ENCODE results near the gene ABRACL. TPM values are rescaled to one million over a fixed set of nuclear protein-coding genes. Genes with fewer than 3 reads are reported as not detected.
"Not testable (repeated sequence)": the region's sequence is repeated elsewhere in the genome, so short reads cannot be mapped to it uniquely, and the experiment has no call there.

Gene ABRACL
- total RNA-seq, 1 donor from 2014 or later = 66.0 TPM

GRCh38 chr6:139047677-139048076, 19.1 kb downstream of the ABRACL start:
- peak; percentile 62 for FAIRE-seq
- no peaks in the 10 kb centered on the region for H3K27me3 ChIP-seq (ENCODE audit: insufficient read depth, low read length)
- no peak overlapping the region for H3K4me3 Mint-ChIP-seq (ENCODE audit: unreplicated experiment)

GRCh38 chr6:139048912-139049311, 20.4 kb downstream of the ABRACL start:
- H3K36me3 Mint-ChIP-seq (ENCODE audit: low read depth, unreplicated experiment); H3K9me3 Mint-ChIP-seq (ENCODE audit: unreplicated experiment); H3K36me3 ChIP-seq (ENCODE audit: insufficient read depth, low read length); H3K4me3 Mint-ChIP-seq (ENCODE audit: unreplicated experiment); DNase-seq (ENCODE audit: low read depth); H2AFZ ChIP-seq (ENCODE audit: low read depth, low read length); H3K4me1 ChIP-seq (ENCODE audit: insufficient read depth, low read length); H3K9me3 ChIP-seq (ENCODE audit: insufficient read depth, low read depth, low read length); H3K4me1 Mint-ChIP-seq (ENCODE audit: low read depth, unreplicated experiment); H3K27ac Mint-ChIP-seq (ENCODE audit: unreplicated experiment); H4K20me1 ChIP-seq (ENCODE audit: insufficient read depth, low read length); H3K79me2 ChIP-seq (ENCODE audit: insufficient read depth, low read length); H3K27me3 Mint-ChIP-seq (ENCODE audit: low read depth, unreplicated experiment); H3K27ac ChIP-seq (ENCODE audit: low read depth, low read length); H3K9ac ChIP-seq (ENCODE audit: low read length); FAIRE-seq; H3K4me3 ChIP-seq (ENCODE audit: insufficient read depth, low read depth, low read length); H3K27me3 ChIP-seq (ENCODE audit: insufficient read depth, low read length); H3K4me2 ChIP-seq (ENCODE audit: low read length): not testable (repeated sequence)

More at GRCh38 chr6:139047677-139048076, 19.1 kb downstream of the ABRACL start:
- Histone ChIP-seq H3K79me2 (ENCODE audit: insufficient read depth, low read length) (no peaks in the 10 kb centered on the region), H3K36me3 (ENCODE audit: insufficient read depth, low read length) (peaks cover 1% of the 10 kb centered on the region), H2AFZ (ENCODE audit: low read depth, low read length) (no peak overlapping the region), H3K4me3 (ENCODE audit: insufficient read depth, low read depth, low read length) (no peak overlapping the region), H3K4me1 (ENCODE audit: insufficient read depth, low read length) (no peaks in the 10 kb centered on the region), H4K20me1 (ENCODE audit: insufficient read depth, low read length) (no peaks in the 10 kb centered on the region), H3K4me2 (ENCODE audit: low read length) (no peak overlapping the region), H3K27ac (ENCODE audit: low read depth, low read length) (no peak overlapping the region), H3K9me3 (ENCODE audit: insufficient read depth, low read depth, low read length) (no peaks in the 10 kb centered on the region), H3K9ac (ENCODE audit: low read length) (no peak overlapping the region)
- Mint-ChIP-seq H3K4me1 (ENCODE audit: low read depth, unreplicated experiment) (peaks cover 3% of the 10 kb centered on the region), H3K36me3 (ENCODE audit: low read depth, unreplicated experiment) (peaks cover 6% of the 10 kb centered on the region), H3K27ac (ENCODE audit: unreplicated experiment) (no peak overlapping the region), H3K27me3 (ENCODE audit: low read depth, unreplicated experiment) (no peaks in the 10 kb centered on the region), H3K9me3 (ENCODE audit: unreplicated experiment) (peaks cover 4% of the 10 kb centered on the region)
- TF ChIP-seq CTCF (IDR thresholded peaks at IDR 0.05; ENCODE audit: insufficient read depth, low read depth, low read length) (no peak), EZH2 (IDR thresholded peaks at IDR 0.05; ENCODE audit: insufficient read depth, low read length) (no peak)
- DNase-seq (ENCODE audit: low read depth) = no peak

- FAIRE-seq = not testable (repeated sequence)
Observed at GRCh38 chr6:139050131-139050769, 21.7 kb downstream of the ABRACL start.

More at GRCh38 chr6:139050131-139050769, 21.7 kb downstream of the ABRACL start:
- H3K36me3 Mint-ChIP-seq (ENCODE audit: low read depth, unreplicated experiment); H2AFZ ChIP-seq (ENCODE audit: low read depth, low read length); DNase-seq (ENCODE audit: low read depth); H3K4me1 Mint-ChIP-seq (ENCODE audit: low read depth, unreplicated experiment); H3K4me3 Mint-ChIP-seq (ENCODE audit: unreplicated experiment); H3K27me3 Mint-ChIP-seq (ENCODE audit: low read depth, unreplicated experiment); H3K9me3 ChIP-seq (ENCODE audit: insufficient read depth, low read depth, low read length); H3K4me1 ChIP-seq (ENCODE audit: insufficient read depth, low read length); H4K20me1 ChIP-seq (ENCODE audit: insufficient read depth, low read length); H3K27ac ChIP-seq (ENCODE audit: low read depth, low read length); H3K27me3 ChIP-seq (ENCODE audit: insufficient read depth, low read length); H3K4me3 ChIP-seq (ENCODE audit: insufficient read depth, low read depth, low read length); H3K79me2 ChIP-seq (ENCODE audit: insufficient read depth, low read length); H3K27ac Mint-ChIP-seq (ENCODE audit: unreplicated experiment); H3K9me3 Mint-ChIP-seq (ENCODE audit: unreplicated experiment); H3K4me2 ChIP-seq (ENCODE audit: low read length); H3K36me3 ChIP-seq (ENCODE audit: insufficient read depth, low read length); H3K9ac ChIP-seq (ENCODE audit: low read length): not testable (repeated sequence)

All from astrocyte (in vitro differentiated cells and primary cell).